A549 (cell line): ENCODE measurements around the gene NOL3. TPM values are rescaled to one million over a fixed set of nuclear protein-coding genes. Genes with fewer than 3 reads are reported as not detected.

Experiments
- ATAC-seq, 2 experiments: fragments of 200-7000 bp in 1 of 2; fragments of >200 bp in 1 of 2; cut with Nextera tagmentation in 1 of 2; cut with Tn5 transposase in 1 of 2; 3 replicates each; pipeline versions ENCODE4 v1.8.0 to v1.9.1; 2018 to 2020; ENCODE audit warnings: mild to moderate bottlenecking in 1 of 2, moderate library complexity in 1 of 2
- CTCF ChIA-PET: fragments of 300-600 bp; sonication (Branson Sonifier 250); formaldehyde crosslinking; extraction: SDS; loops from one replicate; lab custom pipeline; 2021; ENCODE audit warnings: antibody characterized with exemption, inconsistent platforms; lab: Yijun Ruan, JAX
- POLR2A ChIA-PET: fragments of 350-600 bp; formaldehyde crosslinking; extraction: SDS; loops from one replicate; lab custom pipeline; 2021; ENCODE audit warnings: antibody characterized with exemption, inconsistent platforms; lab: Yijun Ruan, JAX
- DNase-seq, 2 experiments: peaks; one replicate each; pipeline versions ENCODE4 v3.0.0 to v3.0.0-alpha.2; 2011 to 2016; ENCODE audit warnings: low read depth in 1 of 2, low spot score in 1 of 2
- FAIRE-seq: peaks from 2 replicates; lab custom pipeline; 2011; peaks lifted over from hg19 to GRCh38; lab: Jason Lieb, UNC
- H3K27ac ChIP-seq, 2 experiments: fragments of >200 bp; sonication (Bioruptor Twin); formaldehyde crosslinking; 3 replicates each; pipeline ENCODE4 v1.5.1; 2016 to 2017
- H3K4me1 ChIP-seq: fragments of >200 bp; sonication (Bioruptor Twin); formaldehyde crosslinking; 3 replicates; pipeline ENCODE4 v1.6.1; 2016
- H3K4me2 ChIP-seq: fragments of >200 bp; sonication (Bioruptor Twin); formaldehyde crosslinking; 3 replicates; pipeline ENCODE4 v1.6.1; 2016
- H3K4me3 ChIP-seq: fragments of >200 bp; sonication (Bioruptor Twin); formaldehyde crosslinking; 3 replicates; pipeline ENCODE4 v1.5.1; 2016
- H3K9me3 ChIP-seq: fragments of >200 bp; sonication (Bioruptor Twin); formaldehyde crosslinking; 3 replicates; pipeline ENCODE4 v1.6.1; 2016
- CBX2 ChIP-seq: fragments of 200-600 bp; sonication (generic); IDR thresholded peaks from 2 replicates; pipeline ENCODE4 v1.6.1; 2016; ENCODE audit warnings: low read depth, mild to moderate bottlenecking, borderline replicate concordance
- CHD2 ChIP-seq: fragments of 150-350 bp; IDR thresholded peaks from 2 replicates; pipeline ENCODE4 v1.6.1; 2014; ENCODE audit warnings: low read length; ENCODE audit not compliant: partially characterized antibody
- FOSL2 ChIP-seq, 2 experiments: fragments of 450-650 bp in 1 of 2; fragments of >200 bp in 1 of 2; sonication (Bioruptor Twin) in 1 of 2; formaldehyde crosslinking; IDR thresholded peaks; 2 replicates each; pipeline versions ENCODE4 v1.5.0 to v1.6.1; 2016 to 2020; ENCODE audit warnings: mild to moderate bottlenecking in 1 of 2, moderate library complexity in 1 of 2
- HEYL ChIP-seq: fragments of 250-450 bp; sonication (Bioruptor Pico); IDR thresholded peaks from 2 replicates; pipeline ENCODE4 v1.8.0; 2021; ENCODE audit warnings: mild to moderate bottlenecking, moderate library complexity
- HOXB13 ChIP-seq: fragments of 250-450 bp; sonication (Bioruptor Pico); IDR thresholded peaks from 2 replicates; pipeline ENCODE4 v1.5.0; 2020; ENCODE audit warnings: low read depth, mild to moderate bottlenecking, moderate library complexity
- JUN ChIP-seq, 2 experiments: fragments of >200 bp; sonication (Bioruptor Twin); formaldehyde crosslinking; IDR thresholded peaks; 2 replicates in 1 of 2; 3 replicates in 1 of 2; pipeline ENCODE4 v1.6.1; 2016 to 2017
- MYC ChIP-seq: IDR thresholded peaks from 2 replicates; pipeline ENCODE4 v1.6.1; 2012; ENCODE audit warnings: mild to moderate bottlenecking, inconsistent platforms, low read length, improper control_type of control experiment, borderline replicate concordance
- RAD21 ChIP-seq, 2 experiments: fragments of >200 bp in 1 of 2; sonication (Bioruptor Twin) in 1 of 2; formaldehyde crosslinking in 1 of 2; IDR thresholded peaks in 1 of 2; conservative IDR thresholded peaks in 1 of 2; 2 replicates in 1 of 2; 3 replicates in 1 of 2; pipeline ENCODE4 v1.6.1; 2012 to 2018; ENCODE audit warnings: inconsistent platforms in 1 of 2
- ZSCAN20 ChIP-seq: fragments of 250-450 bp; sonication (Bioruptor Pico); IDR thresholded peaks from 2 replicates; pipeline ENCODE4 v1.8.0; 2022; ENCODE audit warnings: mild to moderate bottlenecking, moderate library complexity
- WGBS: methylation state at CpG from one replicate; pipeline ENCODE4 v1.1.6; 2017; ENCODE audit errors: missing lambda C conversion rate; 5-methylcytosine and 5-hydroxymethylcytosine counted together
- polyA plus RNA-seq, 4 experiments: library from polyadenylated mRNA; depleted of rRNA in 3 of 4; stranded (reverse); fragments of >200 nt; fragmentation: RNase III in 1 of 4; extraction: RNeasy Plus Mini Kit Qiagen cat#74134 plus additional on column Dnase treatment in 1 of 4; gene quantifications; 2 replicates in 3 of 4; 3 replicates in 1 of 4; pipeline ENCODE4 v1.2.3, GENCODE V29; 2011 to 2017
- TF ChIP-seq, protein P1 (sequence below): fragments of 250-450 bp; sonication (Bioruptor Pico); IDR thresholded peaks from 2 replicates; pipeline ENCODE4 v1.5.0; 2020; ENCODE audit warnings: low read depth, mild to moderate bottlenecking, moderate library complexity
- TF ChIP-seq, protein P2 (sequence below): IDR thresholded peaks from 2 replicates; pipeline ENCODE4 v1.6.1; 2012; ENCODE audit warnings: low read depth, borderline replicate concordance
- TF ChIP-seq, protein P3 (sequence below): fragments of 450-650 bp; IDR thresholded peaks from 2 replicates; pipeline ENCODE4 v1.6.1; 2014; ENCODE audit warnings: antibody characterized with exemption
- TF ChIP-seq, protein P4 (sequence below): fragments of >200 bp; sonication (Bioruptor Twin); formaldehyde crosslinking; IDR thresholded peaks from 2 replicates; pipeline ENCODE4 v1.6.1; 2016
- TF ChIP-seq, protein P5 (sequence below): fragments of >200 bp; sonication (Bioruptor Twin); formaldehyde crosslinking; IDR thresholded peaks from 3 replicates; pipeline ENCODE4 v1.5.1; 2016
- TF ChIP-seq, protein P6 (sequence below): IDR thresholded peaks from 2 replicates; pipeline ENCODE4 v1.6.1; 2012
- TF ChIP-seq, protein P7 (sequence below): IDR thresholded peaks from 2 replicates; pipeline ENCODE4 v1.6.1; 2012

Gene NOL3
- polyA plus RNA-seq, 2 of the 4 experiments (the other 2 are of a cell fraction) = 22.6 to 39.1 TPM

DNA sequence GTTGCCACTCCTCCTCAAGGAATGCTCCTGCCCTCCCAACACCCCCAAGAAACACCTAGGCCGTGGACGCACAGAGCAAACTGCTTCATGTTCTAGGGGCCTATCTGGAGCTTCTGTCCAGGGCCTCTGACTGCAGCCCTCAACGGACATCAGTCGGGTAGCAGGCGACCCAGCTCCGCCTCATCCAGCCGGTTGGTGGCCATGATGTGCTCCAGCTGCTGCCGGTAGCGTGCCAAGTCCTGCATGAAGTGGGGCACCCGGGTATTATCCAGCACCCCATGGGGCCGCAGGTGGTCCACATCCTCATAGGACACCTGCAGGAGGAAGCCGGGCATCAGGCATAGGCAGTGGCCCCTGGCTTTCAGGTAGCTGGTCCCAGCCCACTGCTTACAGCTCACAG lies 6.3 kb downstream of the NOL3 start:
- H3K4me1 ChIP-seq = peaks cover 33% of the 10 kb centered on the region
- WGBS = 91% methylated on average over 9 of the region's 12 CpGs
- TF ChIP-seq CBX2 = no peak
- TF ChIP-seq, protein P1, sequence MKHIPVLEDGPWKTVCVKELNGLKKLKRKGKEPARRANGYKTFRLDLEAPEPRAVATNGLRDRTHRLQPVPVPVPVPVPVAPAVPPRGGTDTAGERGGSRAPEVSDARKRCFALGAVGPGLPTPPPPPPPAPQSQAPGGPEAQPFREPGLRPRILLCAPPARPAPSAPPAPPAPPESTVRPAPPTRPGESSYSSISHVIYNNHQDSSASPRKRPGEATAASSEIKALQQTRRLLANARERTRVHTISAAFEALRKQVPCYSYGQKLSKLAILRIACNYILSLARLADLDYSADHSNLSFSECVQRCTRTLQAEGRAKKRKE (CRISPR knock-in tag) = no peak
- TF ChIP-seq, protein P2, sequence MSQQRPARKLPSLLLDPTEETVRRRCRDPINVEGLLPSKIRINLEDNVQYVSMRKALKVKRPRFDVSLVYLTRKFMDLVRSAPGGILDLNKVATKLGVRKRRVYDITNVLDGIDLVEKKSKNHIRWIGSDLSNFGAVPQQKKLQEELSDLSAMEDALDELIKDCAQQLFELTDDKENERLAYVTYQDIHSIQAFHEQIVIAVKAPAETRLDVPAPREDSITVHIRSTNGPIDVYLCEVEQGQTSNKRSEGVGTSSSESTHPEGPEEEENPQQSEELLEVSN = no peak
- TF ChIP-seq, protein P3, sequence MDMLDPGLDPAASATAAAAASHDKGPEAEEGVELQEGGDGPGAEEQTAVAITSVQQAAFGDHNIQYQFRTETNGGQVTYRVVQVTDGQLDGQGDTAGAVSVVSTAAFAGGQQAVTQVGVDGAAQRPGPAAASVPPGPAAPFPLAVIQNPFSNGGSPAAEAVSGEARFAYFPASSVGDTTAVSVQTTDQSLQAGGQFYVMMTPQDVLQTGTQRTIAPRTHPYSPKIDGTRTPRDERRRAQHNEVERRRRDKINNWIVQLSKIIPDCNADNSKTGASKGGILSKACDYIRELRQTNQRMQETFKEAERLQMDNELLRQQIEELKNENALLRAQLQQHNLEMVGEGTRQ = no peak
- no peak for TF ChIP-seq CHD2
- TF ChIP-seq JUN (IDR thresholded peaks at IDR 0.05) = no peak
- TF ChIP-seq, protein P4, sequence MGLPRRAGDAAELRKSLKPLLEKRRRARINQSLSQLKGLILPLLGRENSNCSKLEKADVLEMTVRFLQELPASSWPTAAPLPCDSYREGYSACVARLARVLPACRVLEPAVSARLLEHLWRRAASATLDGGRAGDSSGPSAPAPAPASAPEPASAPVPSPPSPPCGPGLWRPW = no peak
- TF ChIP-seq RAD21 (conservative IDR thresholded peaks at IDR 0.05 in 1 of 2, IDR thresholded peaks at IDR 0.05 in 1 of 2) = no peak
- no peak for TF ChIP-seq HEYL (CRISPR knock-in tag)
- TF ChIP-seq FOSL2 (IDR thresholded peaks at IDR 0.05) = no peak
- no peak for TF ChIP-seq FOSL2 (CRISPR knock-in tag; IDR thresholded peaks at IDR 0.05)
- TF ChIP-seq HOXB13 (CRISPR knock-in tag) = no peak
- DNase-seq (no peak), FAIRE-seq (no peak), ATAC-seq (no peak)
- H3K4me3 ChIP-seq = no peak overlapping the region
- ChIA-PET POLR2A (no interaction called here), CTCF (interaction anchor here (1.0 to 20.5 kb wide), 12 partner anchors 9 to 224 kb away, joined by 3 to 314 read pairs (median 6); partner anchors contain the start of genes B3GNT9, EXOC3L1, FBXL8 and MATCAP1)
- no peak overlapping the region for H3K4me2 ChIP-seq
- H3K9me3 ChIP-seq = no peaks in the 10 kb centered on the region
- H3K27ac ChIP-seq = no peak overlapping the region

DNA sequence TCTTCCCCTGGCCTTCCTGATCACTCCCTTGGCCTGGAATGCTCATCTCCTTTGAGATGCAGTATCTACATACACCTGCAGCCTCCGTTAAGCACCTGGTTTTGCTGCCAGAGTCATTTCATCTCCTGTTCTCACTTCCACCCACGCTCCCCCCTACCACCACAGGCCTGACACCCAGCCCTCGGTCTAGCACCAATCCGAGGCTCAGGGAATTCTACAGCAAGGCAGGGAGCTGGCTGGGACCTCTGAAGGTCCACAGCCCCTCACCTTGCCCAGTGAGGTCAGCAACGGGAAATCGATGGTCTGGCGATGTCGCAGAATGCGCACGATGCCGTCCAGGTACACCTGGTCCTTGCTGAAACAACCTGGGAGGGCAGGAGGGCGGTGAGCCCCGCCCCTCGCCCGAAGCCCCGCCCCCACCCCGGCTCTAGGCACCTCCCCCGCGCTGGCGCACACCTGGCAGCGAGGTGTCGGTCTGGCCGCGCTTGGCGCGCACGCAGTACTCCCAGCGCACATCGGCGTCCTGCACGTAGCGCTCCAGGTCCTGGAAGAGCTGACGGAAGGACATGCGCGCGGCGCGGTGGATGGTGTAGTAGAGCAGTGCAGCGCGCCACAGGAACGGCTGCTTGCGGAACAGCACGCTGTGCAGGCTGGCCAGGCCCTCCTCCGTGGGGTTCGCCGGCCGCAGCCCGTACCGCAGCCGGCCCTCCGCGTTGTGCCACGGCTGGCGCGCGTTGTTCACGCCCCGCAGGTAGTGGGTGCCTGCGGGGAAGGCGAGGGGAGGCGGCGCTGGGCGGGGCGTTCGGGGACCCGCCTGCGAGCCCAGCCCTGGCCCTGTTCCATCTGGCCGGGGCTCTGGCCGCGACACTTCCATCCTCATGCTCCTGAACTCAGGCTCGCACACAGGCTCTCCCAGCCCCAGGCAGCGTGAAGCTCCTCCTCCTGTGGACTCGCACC lies 7.7 kb downstream of the NOL3 start:
- TF ChIP-seq, protein P5, sequence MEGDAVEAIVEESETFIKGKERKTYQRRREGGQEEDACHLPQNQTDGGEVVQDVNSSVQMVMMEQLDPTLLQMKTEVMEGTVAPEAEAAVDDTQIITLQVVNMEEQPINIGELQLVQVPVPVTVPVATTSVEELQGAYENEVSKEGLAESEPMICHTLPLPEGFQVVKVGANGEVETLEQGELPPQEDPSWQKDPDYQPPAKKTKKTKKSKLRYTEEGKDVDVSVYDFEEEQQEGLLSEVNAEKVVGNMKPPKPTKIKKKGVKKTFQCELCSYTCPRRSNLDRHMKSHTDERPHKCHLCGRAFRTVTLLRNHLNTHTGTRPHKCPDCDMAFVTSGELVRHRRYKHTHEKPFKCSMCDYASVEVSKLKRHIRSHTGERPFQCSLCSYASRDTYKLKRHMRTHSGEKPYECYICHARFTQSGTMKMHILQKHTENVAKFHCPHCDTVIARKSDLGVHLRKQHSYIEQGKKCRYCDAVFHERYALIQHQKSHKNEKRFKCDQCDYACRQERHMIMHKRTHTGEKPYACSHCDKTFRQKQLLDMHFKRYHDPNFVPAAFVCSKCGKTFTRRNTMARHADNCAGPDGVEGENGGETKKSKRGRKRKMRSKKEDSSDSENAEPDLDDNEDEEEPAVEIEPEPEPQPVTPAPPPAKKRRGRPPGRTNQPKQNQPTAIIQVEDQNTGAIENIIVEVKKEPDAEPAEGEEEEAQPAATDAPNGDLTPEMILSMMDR = no peak
- TF ChIP-seq, protein P6, sequence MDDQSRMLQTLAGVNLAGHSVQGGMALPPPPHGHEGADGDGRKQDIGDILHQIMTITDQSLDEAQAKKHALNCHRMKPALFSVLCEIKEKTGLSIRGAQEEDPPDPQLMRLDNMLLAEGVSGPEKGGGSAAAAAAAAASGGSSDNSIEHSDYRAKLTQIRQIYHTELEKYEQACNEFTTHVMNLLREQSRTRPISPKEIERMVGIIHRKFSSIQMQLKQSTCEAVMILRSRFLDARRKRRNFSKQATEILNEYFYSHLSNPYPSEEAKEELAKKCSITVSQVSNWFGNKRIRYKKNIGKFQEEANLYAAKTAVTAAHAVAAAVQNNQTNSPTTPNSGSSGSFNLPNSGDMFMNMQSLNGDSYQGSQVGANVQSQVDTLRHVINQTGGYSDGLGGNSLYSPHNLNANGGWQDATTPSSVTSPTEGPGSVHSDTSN = peak; percentile 70; the same call in 1 of the 2 replicates
- TF ChIP-seq MYC (no peak), HEYL (CRISPR knock-in tag) (no peak), ZSCAN20 (CRISPR knock-in tag) (no peak), CBX2 (no peak), JUN (IDR thresholded peaks at IDR 0.05) (peak in 1 of 2 experiments; percentile 50; a peak in 1 of 5 replicates)
- TF ChIP-seq, protein P7, sequence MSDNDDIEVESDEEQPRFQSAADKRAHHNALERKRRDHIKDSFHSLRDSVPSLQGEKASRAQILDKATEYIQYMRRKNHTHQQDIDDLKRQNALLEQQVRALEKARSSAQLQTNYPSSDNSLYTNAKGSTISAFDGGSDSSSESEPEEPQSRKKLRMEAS = peak; percentile 56
- peak overlapping the region; percentile 57 to 77; a peak in 5 of 6 replicates for H3K27ac ChIP-seq
- peak; percentile 57 to 76 for DNase-seq
- H3K9me3 ChIP-seq = no peaks in the 10 kb centered on the region
- ATAC-seq = peak; percentile 41 to 65
- ChIA-PET CTCF (interaction anchor here (1.2 to 20.5 kb wide), 8 partner anchors 8 to 200 kb away, joined by 3 to 314 read pairs (median 6); partner anchors contain the start of genes B3GNT9, EXOC3L1, FBXL8 and MATCAP1), POLR2A (interaction anchor here (0.8 kb wide), 1 partner anchor 17 kb away, joined by 3 read pairs; no protein-coding TSS in a partner anchor)
- H3K4me3 ChIP-seq = peak overlapping the region; percentile 46
- peaks cover 36% of the 10 kb centered on the region for H3K4me1 ChIP-seq
- FAIRE-seq = no peak
- peak overlapping the region; percentile 87 for H3K4me2 ChIP-seq
- WGBS = 35% methylated on average over 11 of the region's 73 CpGs
